Measurements from ENCODE around the gene CBX8.

CBX8 gene

GRCh38 chr17:79796763-79797491, at the start of gene CBX8:
Gene CBX8 (minus strand): TSS chr17:79797077. CDS start chr17:79796998, 79 bp downstream.
- peak; percentile 96 to 99 for DNase-seq (ENCODE audit: low read depth in 2 of 2, low spot score in 1 of 2)

- no peak for DNase-seq (ENCODE audit: low read depth in 2 of 2, low spot score in 1 of 2)
Measured at GRCh38 chr17:79845601-79845949, 48.7 kb upstream of the CBX8 start.

- DNase-seq (ENCODE audit: low read depth in 2 of 2, low spot score in 1 of 2) = no peak
Measured at GRCh38 chr17:79844869-79845600, 48.2 kb upstream of the CBX8 start.

GRCh38 chr17:79843816-79844800, 47.2 kb upstream of the CBX8 start:
- no peak for DNase-seq (ENCODE audit: low read depth in 2 of 2, low spot score in 1 of 2)

GRCh38 chr17:79843474-79843815, 46.6 kb upstream of the CBX8 start:
- no peak for DNase-seq (ENCODE audit: low read depth in 2 of 2, low spot score in 1 of 2)

- DNase-seq (ENCODE audit: low read depth in 2 of 2, low spot score in 1 of 2) = no peak
Measured at GRCh38 chr17:79842656-79843473, 46.0 kb upstream of the CBX8 start.

- no peak for DNase-seq (ENCODE audit: low read depth in 2 of 2, low spot score in 1 of 2)
Measured at GRCh38 chr17:79842136-79842655, 45.3 kb upstream of the CBX8 start.

GRCh38 chr17:79841369-79842135, 44.7 kb upstream of the CBX8 start:
- no peak for DNase-seq (ENCODE audit: low read depth in 2 of 2, low spot score in 1 of 2)

- no peak for DNase-seq (ENCODE audit: low read depth in 2 of 2, low spot score in 1 of 2)
Measured at GRCh38 chr17:79840989-79841286, 44.1 kb upstream of the CBX8 start.

- DNase-seq (ENCODE audit: low read depth in 2 of 2, low spot score in 1 of 2) = no peak
Measured at GRCh38 chr17:79840269-79840988, 43.6 kb upstream of the CBX8 start.

- DNase-seq (ENCODE audit: low read depth in 2 of 2, low spot score in 1 of 2) = peak; percentile 76 to 83
Measured at GRCh38 chr17:79839356-79840268, 42.7 kb upstream of the CBX8 start, which contains the start of gene CBX4. Gene CBX4 (minus strand): TSS chr17:79839440. CDS start chr17:79839251, 189 bp downstream.

- no peak for DNase-seq (ENCODE audit: low read depth in 2 of 2, low spot score in 1 of 2)
Measured at GRCh38 chr17:79838522-79839274, 41.8 kb upstream of the CBX8 start.

- DNase-seq (ENCODE audit: low read depth in 2 of 2, low spot score in 1 of 2) = no peak
Measured at GRCh38 chr17:79837888-79838521, 41.1 kb upstream of the CBX8 start.

- no peak for DNase-seq (ENCODE audit: low read depth in 2 of 2, low spot score in 1 of 2)
Measured at GRCh38 chr17:79836972-79837887, 40.4 kb upstream of the CBX8 start.

- DNase-seq (ENCODE audit: low read depth in 2 of 2, low spot score in 1 of 2) = no peak
Measured at GRCh38 chr17:79836510-79836971, 39.7 kb upstream of the CBX8 start.

Measured in stimulated activated CD8-positive, alpha-beta memory T cell treated with anti-CD3 and anti-CD28 coated beads, Interleukin-4, amount 100 ng/mL, for 4 hours (primary cell).